ENCODE data around the gene DENND1A. TPM values are rescaled to one million over a fixed set of nuclear protein-coding genes. Genes with fewer than 3 reads are reported as not detected.

The DENND1A gene
- total RNA-seq, 2 donors from 2014 or later = 18.9 to 26.8 TPM

DNA sequence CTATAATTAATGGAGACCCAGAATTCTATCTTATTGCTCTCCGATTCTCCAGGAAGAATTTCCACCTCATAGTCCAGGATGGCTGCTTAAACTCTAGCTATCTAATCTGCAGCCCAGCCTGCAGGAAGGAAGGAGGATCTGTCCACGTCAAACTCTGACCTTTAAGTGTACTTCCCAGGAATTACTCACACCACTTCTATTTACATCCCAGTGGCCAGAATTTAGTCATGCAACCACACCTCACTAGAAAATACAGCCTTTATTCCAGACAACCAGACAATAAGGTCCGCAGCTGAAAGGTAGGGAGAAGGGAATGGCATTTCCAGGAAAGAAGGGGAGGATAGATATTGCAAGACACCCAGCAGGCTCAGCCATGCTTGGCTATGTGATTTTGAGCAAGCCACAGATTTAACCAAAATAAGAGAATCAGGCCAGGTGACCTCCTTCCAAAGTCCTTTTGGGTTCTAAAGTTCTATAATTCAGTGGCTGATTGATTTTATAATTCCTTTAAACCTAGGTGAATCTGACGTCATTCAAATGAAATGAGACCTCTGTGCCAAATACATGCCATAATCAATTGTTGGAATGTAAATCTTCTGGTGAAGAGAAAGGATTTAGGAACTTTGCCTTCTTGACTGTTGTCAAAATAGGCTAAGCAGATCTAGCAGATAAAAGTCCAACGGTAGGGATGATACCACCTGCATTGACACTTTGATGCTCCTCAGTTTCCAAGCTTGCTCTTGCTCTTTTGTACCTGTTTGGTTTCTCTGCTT, 3.7 kb upstream of the DENND1A start:
- Histone ChIP-seq H3K4me3 (no peak overlapping the region), H3K27ac (no peak overlapping the region), H3K4me1 (replicated peaks) (no peaks in the 10 kb centered on the region), H3K36me3 (no peaks in the 10 kb centered on the region), H3K9me3 (no peaks in the 10 kb centered on the region), H3K27me3 (replicated peaks; ENCODE audit: insufficient read depth) (no peaks in the 10 kb centered on the region)
- WGBS = 42% methylated on average over 5 of the region's 5 CpGs
- intact Hi-C loops (cut with DNase I) = no loop called here
- DNase-seq (ENCODE audit: low spot score) = no peak
- TF ChIP-seq POLR2A (IDR thresholded peaks at IDR 0.05) (no peak), POLR2AphosphoS5 (IDR thresholded peaks at IDR 0.05) (no peak)
- TF ChIP-seq, protein P1, sequence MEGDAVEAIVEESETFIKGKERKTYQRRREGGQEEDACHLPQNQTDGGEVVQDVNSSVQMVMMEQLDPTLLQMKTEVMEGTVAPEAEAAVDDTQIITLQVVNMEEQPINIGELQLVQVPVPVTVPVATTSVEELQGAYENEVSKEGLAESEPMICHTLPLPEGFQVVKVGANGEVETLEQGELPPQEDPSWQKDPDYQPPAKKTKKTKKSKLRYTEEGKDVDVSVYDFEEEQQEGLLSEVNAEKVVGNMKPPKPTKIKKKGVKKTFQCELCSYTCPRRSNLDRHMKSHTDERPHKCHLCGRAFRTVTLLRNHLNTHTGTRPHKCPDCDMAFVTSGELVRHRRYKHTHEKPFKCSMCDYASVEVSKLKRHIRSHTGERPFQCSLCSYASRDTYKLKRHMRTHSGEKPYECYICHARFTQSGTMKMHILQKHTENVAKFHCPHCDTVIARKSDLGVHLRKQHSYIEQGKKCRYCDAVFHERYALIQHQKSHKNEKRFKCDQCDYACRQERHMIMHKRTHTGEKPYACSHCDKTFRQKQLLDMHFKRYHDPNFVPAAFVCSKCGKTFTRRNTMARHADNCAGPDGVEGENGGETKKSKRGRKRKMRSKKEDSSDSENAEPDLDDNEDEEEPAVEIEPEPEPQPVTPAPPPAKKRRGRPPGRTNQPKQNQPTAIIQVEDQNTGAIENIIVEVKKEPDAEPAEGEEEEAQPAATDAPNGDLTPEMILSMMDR (IDR thresholded peaks at IDR 0.05) = no peak

DNA sequence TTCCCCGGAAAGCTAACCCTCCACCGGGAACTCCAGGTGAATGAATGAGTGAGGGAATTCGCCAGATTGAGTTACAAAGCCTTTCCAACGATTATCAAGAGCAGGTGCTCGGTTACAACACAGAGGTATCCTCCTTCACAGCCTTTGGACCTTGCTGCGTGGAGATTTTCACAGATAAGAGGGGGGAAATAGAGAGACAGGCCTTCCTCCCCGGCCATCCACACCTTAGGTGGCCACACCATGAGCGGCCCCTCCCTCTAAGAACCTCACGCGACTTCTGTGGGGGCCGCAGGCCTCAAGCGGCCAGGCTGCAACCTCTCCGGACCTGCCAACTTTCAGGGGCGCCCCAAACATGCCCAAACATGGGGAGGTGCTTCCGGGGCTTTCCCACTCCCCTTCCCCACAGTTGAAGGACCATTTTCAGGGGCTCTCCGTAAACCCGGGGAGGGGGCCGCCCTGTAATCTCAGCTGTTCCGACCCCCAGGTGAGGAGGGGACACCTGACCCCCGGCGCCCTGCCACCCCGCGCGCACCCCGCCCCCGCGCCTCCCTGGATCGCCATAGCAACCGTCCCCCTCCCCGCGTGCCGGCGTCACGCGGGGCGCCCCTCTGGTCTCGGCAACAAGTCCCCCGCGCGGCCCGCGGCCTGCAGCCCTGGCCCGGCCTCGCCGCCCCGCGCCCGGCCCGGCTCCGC, 603 bp downstream of the DENND1A start:
- WGBS = under 1% methylated on average over 31 of the region's 50 CpGs
- peak overlapping the region; percentile 35 to 62 for H3K27ac ChIP-seq
- intact Hi-C loops (cut with DNase I) = no loop called here
- H3K27me3 ChIP-seq (replicated peaks; ENCODE audit: insufficient read depth) = no peaks in the 10 kb centered on the region
- peaks cover 3% of the 10 kb centered on the region for H3K4me1 ChIP-seq (replicated peaks)
- H3K9me3 ChIP-seq = no peaks in the 10 kb centered on the region
- no peak for TF ChIP-seq POLR2A (IDR thresholded peaks at IDR 0.05)
- TF ChIP-seq POLR2AphosphoS5 (IDR thresholded peaks at IDR 0.05) = no peak
- TF ChIP-seq, protein P1 (IDR thresholded peaks at IDR 0.05) = no peak
- no peaks in the 10 kb centered on the region for H3K36me3 ChIP-seq
- no peak for DNase-seq (ENCODE audit: low spot score)
- peak overlapping the region; percentile 62 to 64 for H3K4me3 ChIP-seq

DNA sequence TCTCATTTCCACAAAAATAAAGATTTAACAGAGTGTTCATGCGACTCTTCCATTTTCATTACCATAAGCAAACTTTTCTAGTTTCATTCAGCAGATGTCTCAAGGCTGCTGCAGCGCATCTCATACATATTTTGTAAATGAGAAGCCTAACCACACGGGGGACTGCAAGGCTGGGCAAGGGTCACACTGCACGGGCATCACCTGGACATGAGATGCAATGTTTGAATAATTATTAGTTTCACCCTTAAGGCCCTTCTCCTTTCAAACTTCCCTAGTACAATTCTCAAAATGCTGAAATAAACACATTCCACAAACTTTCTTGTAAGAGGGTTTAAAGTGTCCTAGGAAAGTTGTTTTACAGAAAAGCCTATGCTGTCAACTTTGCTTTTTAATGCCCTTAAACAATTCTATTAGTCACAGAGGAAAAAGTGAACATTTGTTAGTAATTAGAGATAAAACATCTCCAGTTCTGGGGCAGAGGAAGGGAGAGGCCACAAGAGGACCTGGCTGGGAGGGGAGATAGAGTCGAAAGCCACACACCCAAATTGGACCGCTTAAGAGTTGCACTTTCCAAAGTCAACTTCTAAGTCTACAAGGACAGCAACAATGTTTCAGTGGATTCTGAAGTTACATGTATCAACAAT, 1.3 kb downstream of the DENND1A start:
- H3K27ac ChIP-seq = peak overlapping the region in 1 of 2 donors; percentile 62
- TF ChIP-seq, protein P1 (IDR thresholded peaks at IDR 0.05) = no peak
- TF ChIP-seq POLR2AphosphoS5 (IDR thresholded peaks at IDR 0.05) = no peak
- TF ChIP-seq POLR2A (IDR thresholded peaks at IDR 0.05) = no peak
- intact Hi-C loops (cut with DNase I) = no loop called here
- DNase-seq (ENCODE audit: low spot score) = no peak
- H3K9me3 ChIP-seq = no peaks in the 10 kb centered on the region
- WGBS = 45% methylated on average over 6 of the region's 6 CpGs
- H3K4me1 ChIP-seq (replicated peaks) = peaks cover 3% of the 10 kb centered on the region
- H3K4me3 ChIP-seq = peak overlapping the region; percentile 62 to 64
- no peaks in the 10 kb centered on the region for H3K27me3 ChIP-seq (replicated peaks; ENCODE audit: insufficient read depth)
- H3K36me3 ChIP-seq = no peaks in the 10 kb centered on the region

DNA sequence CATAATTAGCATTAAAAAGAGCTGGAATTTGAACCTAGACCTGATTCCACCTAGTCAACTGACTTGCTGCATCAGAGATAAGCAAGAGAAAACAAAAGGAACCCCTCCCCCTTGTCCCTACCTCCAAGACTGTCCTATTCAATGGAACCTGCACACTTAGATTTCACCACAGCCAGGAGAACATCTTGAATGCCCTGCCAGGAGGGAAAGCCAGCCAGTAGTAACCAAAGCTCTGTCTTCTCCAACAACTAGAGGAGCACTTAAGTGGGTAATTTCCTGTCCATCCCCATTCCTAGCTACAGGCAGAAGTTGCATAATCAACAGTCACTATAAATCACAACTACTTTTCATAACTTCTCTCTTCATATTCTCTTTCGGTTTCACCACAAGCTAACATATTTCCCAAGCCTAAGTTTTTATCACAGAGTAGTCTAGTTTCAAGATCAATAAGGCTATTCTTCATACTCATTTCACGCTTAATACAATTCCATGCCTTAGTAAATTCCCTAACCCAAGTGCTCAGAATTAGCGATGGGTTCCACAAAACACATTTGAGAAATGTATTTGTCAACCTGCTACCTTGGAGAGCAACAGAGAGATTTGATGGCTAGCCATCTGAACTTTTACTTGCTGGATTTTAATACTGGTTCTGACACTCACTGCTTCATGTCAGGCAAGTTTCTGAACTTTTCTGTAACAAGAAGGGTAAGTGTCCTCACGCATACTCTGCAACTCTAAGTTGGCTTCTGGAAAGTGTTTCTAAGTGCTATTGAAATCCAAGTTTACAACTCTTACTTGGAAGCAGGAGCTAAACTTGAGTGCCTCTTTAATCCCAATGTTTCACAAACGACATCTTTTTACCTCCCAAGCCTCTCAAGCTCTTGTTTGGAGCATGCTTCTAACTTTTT, 2.0 kb downstream of the DENND1A start:
- no peak overlapping the region for H3K27ac ChIP-seq
- no peaks in the 10 kb centered on the region for H3K27me3 ChIP-seq (replicated peaks; ENCODE audit: insufficient read depth)
- TF ChIP-seq, protein P1 (IDR thresholded peaks at IDR 0.05) = no peak
- no peak for TF ChIP-seq POLR2AphosphoS5 (IDR thresholded peaks at IDR 0.05)
- no peak for TF ChIP-seq POLR2A (IDR thresholded peaks at IDR 0.05)
- no peak overlapping the region for H3K4me3 ChIP-seq
- DNase-seq (ENCODE audit: low spot score) = no peak
- no peaks in the 10 kb centered on the region for H3K9me3 ChIP-seq
- peaks cover 3% of the 10 kb centered on the region for H3K4me1 ChIP-seq (replicated peaks)
- no peaks in the 10 kb centered on the region for H3K36me3 ChIP-seq
- WGBS = 74% methylated on average over 5 of the region's 5 CpGs
- intact Hi-C loops (cut with DNase I) = no loop called here
